ENCODE results near the gene JPT2.

JPT2 gene

GRCh38 chr16:1749152-1750117 lies 71.4 kb downstream of the JPT2 start:
- DNase-seq (ENCODE audit: low read depth): no peak
- H3K4me3 ChIP-seq (ENCODE audit: low read length): no peak overlapping the region
- no peak for TF ChIP-seq CTCF (conservative IDR thresholded peaks at IDR 0.05; ENCODE audit: low read length)

Measured in AG10803 (cell line).